Peyer's patch (tissue), 4 donors: ENCODE results near the gene DST. TPM values are rescaled to one million over a fixed set of nuclear protein-coding genes. Genes with fewer than 3 reads are reported as not detected.
A peak's percentile ranks its signal among the peaks of the same experiment; 100 is the strongest.

Experiments
- DNase-seq, 3 donors: peaks; one replicate each; pipeline ENCODE4 v3.0.0-alpha.2; 2017 to 2019
- H3K27ac ChIP-seq, 4 donors: fragments of 200-600 bp; sonication (generic); one replicate each; pipeline ENCODE4 v1.5.1; 2016 to 2019
- H3K27me3 ChIP-seq, 2 donors: fragments of 200-600 bp; sonication (generic); one replicate each; pipeline ENCODE4 v1.5.1; 2019
- H3K36me3 ChIP-seq, 3 donors: fragments of 200-600 bp; sonication (generic); one replicate each; pipeline ENCODE4 v1.5.1; 2016 to 2019
- H3K4me1 ChIP-seq, 4 donors: fragments of 200-600 bp; sonication (generic); one replicate each; pipeline ENCODE4 v1.5.1; 2016 to 2019
- H3K4me3 ChIP-seq, 4 donors: fragments of 200-600 bp; sonication (generic); 1 replicate in 3 of 4; 2 replicates in 1 of 4; pipeline ENCODE4 v1.5.1; 2016 to 2019; ENCODE audit warnings: mild to moderate bottlenecking in 1 of 4
- H3K9me3 ChIP-seq, 4 donors: fragments of 200-600 bp; sonication (generic); one replicate each; pipeline ENCODE4 v1.5.1; 2016 to 2019; ENCODE audit warnings: mild to moderate bottlenecking in 1 of 4
- POLR2A ChIP-seq, 2 donors: fragments of 450-650 bp; IDR thresholded peaks; one replicate each; pipeline ENCODE4 v1.5.1; 2017; ENCODE audit warnings: antibody characterized with exemption in 2 of 2, mild to moderate bottlenecking in 2 of 2, moderate library complexity in 2 of 2
- total RNA-seq, 4 donors: library from RNA; depleted of rRNA; stranded (reverse); fragments of >200 nt; gene quantifications; one replicate each; pipeline ENCODE4 v1.1.0, GENCODE V29; 2016
- TF ChIP-seq, protein P1 (sequence below), 6 experiments: fragments of 450-650 bp in 4 of 6; fragments of 200-600 bp in 2 of 6; sonication (generic) in 1 of 6; IDR thresholded peaks; one replicate each; pipeline ENCODE4 v1.5.1; 2017 to 2019; ENCODE audit warnings: antibody characterized with exemption in 6 of 6, mild to moderate bottlenecking in 3 of 6, moderate library complexity in 1 of 6

DST gene
- total RNA-seq, 4 donors from 2014 or later = 243 to 320 (median 285) TPM

DNA sequence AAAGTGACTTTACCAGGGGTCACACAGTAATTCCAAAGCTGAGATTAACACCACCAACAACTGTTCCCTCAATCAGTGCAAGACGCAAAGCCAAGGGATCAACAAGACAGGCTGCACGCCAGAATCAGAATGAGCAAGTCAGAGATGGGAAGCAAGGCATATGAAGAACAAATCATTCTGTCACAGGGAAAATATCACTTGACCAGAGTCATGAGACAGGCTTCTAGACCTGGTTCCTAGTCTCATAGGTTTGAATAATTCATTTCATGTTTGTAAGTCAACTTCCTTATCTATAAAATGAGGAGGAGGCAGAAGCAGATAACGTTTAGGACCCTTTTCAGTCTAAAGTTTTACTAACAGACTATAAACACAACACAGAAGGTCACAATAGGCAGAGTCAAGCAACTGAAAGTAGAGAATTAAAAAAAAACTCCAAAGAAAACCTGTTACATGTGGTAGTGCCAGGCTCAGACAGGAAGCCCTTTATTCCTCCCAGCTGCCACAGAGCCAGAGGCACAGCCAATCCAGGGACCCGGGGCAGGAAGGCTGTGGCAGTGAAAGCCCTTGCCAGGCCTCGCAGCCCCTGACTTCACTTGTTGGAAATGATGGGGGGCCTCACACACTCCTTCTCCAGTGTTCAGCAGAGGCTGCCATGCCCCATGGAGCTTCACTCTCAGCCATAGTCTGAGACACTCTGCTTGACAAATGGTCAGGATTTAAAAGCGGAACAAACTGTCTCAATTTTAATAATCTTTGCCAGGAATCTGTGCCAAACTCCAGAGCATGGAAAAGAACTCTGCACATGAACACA, 29.2 kb upstream of the DST start:
- no peaks in the 10 kb centered on the region for H3K36me3 ChIP-seq
- H3K27me3 ChIP-seq = no peaks in the 10 kb centered on the region
- no peak overlapping the region for H3K4me3 ChIP-seq
- peak overlapping the region; percentile 29 to 66 (median 48) for H3K27ac ChIP-seq
- H3K4me1 ChIP-seq = peaks cover 0 to 15% (median 2%) of the 10 kb centered on the region in 4 donors
- no peak for TF ChIP-seq POLR2A (IDR thresholded peaks at IDR 0.05)
- TF ChIP-seq, protein P1, sequence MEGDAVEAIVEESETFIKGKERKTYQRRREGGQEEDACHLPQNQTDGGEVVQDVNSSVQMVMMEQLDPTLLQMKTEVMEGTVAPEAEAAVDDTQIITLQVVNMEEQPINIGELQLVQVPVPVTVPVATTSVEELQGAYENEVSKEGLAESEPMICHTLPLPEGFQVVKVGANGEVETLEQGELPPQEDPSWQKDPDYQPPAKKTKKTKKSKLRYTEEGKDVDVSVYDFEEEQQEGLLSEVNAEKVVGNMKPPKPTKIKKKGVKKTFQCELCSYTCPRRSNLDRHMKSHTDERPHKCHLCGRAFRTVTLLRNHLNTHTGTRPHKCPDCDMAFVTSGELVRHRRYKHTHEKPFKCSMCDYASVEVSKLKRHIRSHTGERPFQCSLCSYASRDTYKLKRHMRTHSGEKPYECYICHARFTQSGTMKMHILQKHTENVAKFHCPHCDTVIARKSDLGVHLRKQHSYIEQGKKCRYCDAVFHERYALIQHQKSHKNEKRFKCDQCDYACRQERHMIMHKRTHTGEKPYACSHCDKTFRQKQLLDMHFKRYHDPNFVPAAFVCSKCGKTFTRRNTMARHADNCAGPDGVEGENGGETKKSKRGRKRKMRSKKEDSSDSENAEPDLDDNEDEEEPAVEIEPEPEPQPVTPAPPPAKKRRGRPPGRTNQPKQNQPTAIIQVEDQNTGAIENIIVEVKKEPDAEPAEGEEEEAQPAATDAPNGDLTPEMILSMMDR (IDR thresholded peaks at IDR 0.05) = no peak
- DNase-seq = peak in 1 of 3 donors; percentile 52
- H3K9me3 ChIP-seq = no peaks in the 10 kb centered on the region

DNA sequence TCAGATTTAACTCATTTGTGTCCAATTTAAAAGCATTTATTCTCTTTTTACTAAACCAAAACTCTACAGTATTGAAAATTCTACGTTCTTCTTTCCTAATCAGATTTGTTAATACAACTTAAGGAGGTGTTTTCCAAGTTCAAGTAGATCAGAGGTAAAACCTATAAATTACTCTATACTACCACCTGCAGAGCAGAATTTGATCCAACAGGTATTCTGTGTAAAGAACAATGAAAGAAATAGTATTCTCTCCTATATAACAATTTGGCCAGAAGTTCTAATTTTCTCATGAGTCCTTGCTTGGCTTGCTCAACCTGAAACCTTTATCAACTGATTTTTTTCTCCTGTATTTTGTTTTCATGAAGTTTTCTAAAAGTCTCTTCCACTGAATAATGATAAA, 28.5 kb upstream of the DST start:
- H3K9me3 ChIP-seq = no peaks in the 10 kb centered on the region
- no peak overlapping the region for H3K4me3 ChIP-seq
- no peaks in the 10 kb centered on the region for H3K27me3 ChIP-seq
- H3K4me1 ChIP-seq = peaks cover 0 to 15% (median 2%) of the 10 kb centered on the region in 4 donors
- H3K36me3 ChIP-seq = no peaks in the 10 kb centered on the region
- TF ChIP-seq, protein P1 (IDR thresholded peaks at IDR 0.05) = peak in 3 of 6 experiments; percentile 33 to 42 (median 33)
- TF ChIP-seq POLR2A (IDR thresholded peaks at IDR 0.05) = no peak
- DNase-seq = no peak
- no peak overlapping the region for H3K27ac ChIP-seq

DNA sequence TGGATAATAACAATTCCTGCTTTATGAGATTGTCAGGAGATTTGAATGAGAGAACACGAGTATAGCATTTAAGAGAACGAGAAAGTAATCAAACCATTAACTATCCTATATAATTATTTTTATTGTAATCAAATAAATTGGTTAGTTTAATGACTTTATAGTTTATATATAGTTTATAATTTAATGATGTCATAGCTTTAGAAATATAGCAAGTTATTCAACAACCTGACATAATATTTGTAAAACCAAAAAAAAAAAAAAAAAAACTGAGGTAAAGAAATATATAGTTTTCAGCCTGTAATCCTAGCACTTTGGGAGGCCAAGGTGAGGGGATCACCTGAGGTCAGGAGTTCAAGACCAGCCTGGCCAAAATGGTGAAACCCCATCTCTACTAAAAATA, 26.4 kb upstream of the DST start:
- DNase-seq = no peak
- H3K36me3 ChIP-seq = no peaks in the 10 kb centered on the region
- no peaks in the 10 kb centered on the region for H3K27me3 ChIP-seq
- TF ChIP-seq, protein P1 (IDR thresholded peaks at IDR 0.05) = no peak
- TF ChIP-seq POLR2A (IDR thresholded peaks at IDR 0.05) = no peak
- H3K4me1 ChIP-seq = peaks cover 0 to 17% (median 2%) of the 10 kb centered on the region in 4 donors
- no peak overlapping the region for H3K4me3 ChIP-seq
- no peaks in the 10 kb centered on the region for H3K9me3 ChIP-seq
- no peak overlapping the region for H3K27ac ChIP-seq

DNA sequence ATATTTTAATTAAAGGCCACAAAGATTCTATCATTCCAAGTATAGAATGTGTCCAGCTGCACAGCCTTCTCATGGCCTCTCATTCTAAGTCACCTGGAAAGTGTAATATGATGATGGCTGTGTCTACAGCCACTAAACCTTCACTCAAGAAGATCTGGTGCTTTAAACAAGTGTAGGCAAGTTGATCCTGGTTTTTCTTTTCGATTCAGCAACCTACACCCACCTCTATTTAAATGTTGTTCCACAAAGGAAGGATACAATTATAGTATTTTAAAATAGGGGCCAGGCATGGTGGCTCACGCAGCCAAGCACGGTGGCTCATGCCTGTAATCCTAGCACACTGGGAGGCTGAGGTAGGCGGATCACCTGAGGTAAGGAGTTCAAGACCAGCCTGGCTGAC, 25.5 kb upstream of the DST start:
- no peaks in the 10 kb centered on the region for H3K27me3 ChIP-seq
- H3K4me3 ChIP-seq = no peak overlapping the region
- H3K27ac ChIP-seq = no peak overlapping the region
- TF ChIP-seq, protein P1 (IDR thresholded peaks at IDR 0.05) = no peak
- TF ChIP-seq POLR2A (IDR thresholded peaks at IDR 0.05) = no peak
- H3K36me3 ChIP-seq = no peaks in the 10 kb centered on the region
- no peaks in the 10 kb centered on the region for H3K9me3 ChIP-seq
- peaks cover 0 to 22% (median 2%) of the 10 kb centered on the region in 4 donors for H3K4me1 ChIP-seq
- DNase-seq = no peak

DNA sequence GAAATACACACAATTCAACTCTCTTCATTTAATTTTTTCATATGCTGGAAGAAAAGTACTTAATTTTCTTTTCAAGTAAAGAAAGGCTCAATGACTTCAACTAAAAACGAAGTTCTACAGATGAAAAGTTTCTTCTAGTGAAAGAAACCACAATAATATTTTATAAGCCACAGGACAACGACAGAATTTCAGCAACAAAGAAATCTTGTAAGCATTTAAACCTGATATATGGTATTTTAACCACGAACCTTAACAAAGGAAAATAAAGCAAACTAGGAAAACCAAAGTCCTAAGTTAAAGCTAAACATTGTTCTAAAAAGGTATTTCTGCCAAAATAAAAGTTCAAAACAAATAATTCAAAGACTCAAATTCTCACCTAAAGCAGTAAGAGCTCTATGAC, 24.6 kb upstream of the DST start:
- H3K9me3 ChIP-seq = no peaks in the 10 kb centered on the region
- DNase-seq = no peak
- H3K27me3 ChIP-seq = no peaks in the 10 kb centered on the region
- H3K36me3 ChIP-seq = no peaks in the 10 kb centered on the region
- TF ChIP-seq, protein P1 (IDR thresholded peaks at IDR 0.05) = no peak
- TF ChIP-seq POLR2A (IDR thresholded peaks at IDR 0.05) = no peak
- peaks cover 0 to 21% (median 2%) of the 10 kb centered on the region in 4 donors for H3K4me1 ChIP-seq
- no peak overlapping the region for H3K27ac ChIP-seq
- no peak overlapping the region for H3K4me3 ChIP-seq
